SU-DHL-6 (cell line): ENCODE data around the gene PSEN2.

Experiments used
- H2AFZ ChIP-seq: fragments of 200-600 bp; sonication (generic); 2 replicates; pipeline ENCODE4 v1.6.1; 2014; ENCODE audit warnings: low read depth, mild to moderate bottlenecking, moderate library complexity, mixed read lengths, antibody characterized with exemption, low read length; ENCODE audit not compliant: severe bottlenecking
- H3F3A ChIP-seq: fragments of 200-600 bp; shearing (Covaris generic); 2 replicates; pipeline ENCODE4 v1.6.0; 2016; ENCODE audit warnings: antibody characterized with exemption, mild to moderate bottlenecking; ENCODE audit not compliant: insufficient read depth
- H3K27ac ChIP-seq: fragments of 200-600 bp; sonication (generic); 2 replicates; pipeline ENCODE4 v1.5.1; 2016; ENCODE audit warnings: low read depth, mild to moderate bottlenecking, low read length, moderate library complexity, mixed read lengths
- H3K27me3 ChIP-seq: fragments of 200-600 bp; sonication (generic), shearing (Covaris generic); 2 replicates; pipeline ENCODE4 v1.6.0; 2014; ENCODE audit warnings: mild to moderate bottlenecking, low read length
- H3K36me3 ChIP-seq: fragments of 200-600 bp; sonication (generic); 2 replicates; pipeline ENCODE4 v1.6.1; 2014; ENCODE audit warnings: mild to moderate bottlenecking, low read length, mixed read lengths
- H3K4me2 ChIP-seq: fragments of 300-600, 200-600 bp; shearing (Covaris generic), sonication (generic); 2 replicates; pipeline ENCODE4 v1.6.0; 2014; ENCODE audit warnings: low read length, low read depth, mild to moderate bottlenecking; ENCODE audit not compliant: poor library complexity, severe bottlenecking
- H3K4me3 ChIP-seq: fragments of 200-600 bp; sonication (generic); 2 replicates; pipeline ENCODE4 v1.5.1; 2014; ENCODE audit warnings: antibody characterized with exemption, low read length, mild to moderate bottlenecking, mixed read lengths; ENCODE audit not compliant: insufficient read depth, poor library complexity, severe bottlenecking
- H3K79me2 ChIP-seq: fragments of 200-600 bp; sonication (generic); 2 replicates; pipeline ENCODE4 v1.6.1; 2014; ENCODE audit warnings: mild to moderate bottlenecking, low read length, moderate library complexity; ENCODE audit not compliant: insufficient read depth
- H3K9ac ChIP-seq: fragments of 200-600 bp; sonication (generic); 2 replicates; pipeline ENCODE4 v1.7.0; 2014; ENCODE audit warnings: mild to moderate bottlenecking, low read length
- H3K9me2 ChIP-seq: fragments of 200-600 bp; sonication (generic); replicated peaks from 2 replicates; pipeline ENCODE4 v1.6.1; 2014; ENCODE audit warnings: low read length; ENCODE audit not compliant: insufficient read depth
- H3K9me3 ChIP-seq: fragments of 200-600 bp; sonication (generic); 2 replicates; pipeline ENCODE4 v1.6.1; 2014; ENCODE audit warnings: low read length, mixed read lengths; ENCODE audit not compliant: insufficient read depth
- H4K20me1 ChIP-seq: fragments of 200-600 bp; sonication (generic); 2 replicates; pipeline ENCODE4 v1.6.1; 2014; ENCODE audit warnings: low read depth, mild to moderate bottlenecking, antibody characterized with exemption, low read length, moderate library complexity, mixed read lengths
- EZH2phosphoT487 ChIP-seq: fragments of 200-600 bp; sonication (generic), shearing (Covaris generic); conservative IDR thresholded peaks from 2 replicates; pipeline ENCODE4 v1.6.1; 2018; ENCODE audit warnings: mild to moderate bottlenecking, antibody characterized with exemption, low read length, moderate library complexity, mixed read lengths
- TF ChIP-seq, protein P1 (sequence below): fragments of 200-600 bp; sonication (generic); IDR thresholded peaks from one replicate; pipeline ENCODE4 v1.5.1; 2017; ENCODE audit warnings: antibody characterized with exemption, mild to moderate bottlenecking, low read length, moderate library complexity; ENCODE audit not compliant: insufficient read depth, poor library complexity, severe bottlenecking

Gene PSEN2

DNA sequence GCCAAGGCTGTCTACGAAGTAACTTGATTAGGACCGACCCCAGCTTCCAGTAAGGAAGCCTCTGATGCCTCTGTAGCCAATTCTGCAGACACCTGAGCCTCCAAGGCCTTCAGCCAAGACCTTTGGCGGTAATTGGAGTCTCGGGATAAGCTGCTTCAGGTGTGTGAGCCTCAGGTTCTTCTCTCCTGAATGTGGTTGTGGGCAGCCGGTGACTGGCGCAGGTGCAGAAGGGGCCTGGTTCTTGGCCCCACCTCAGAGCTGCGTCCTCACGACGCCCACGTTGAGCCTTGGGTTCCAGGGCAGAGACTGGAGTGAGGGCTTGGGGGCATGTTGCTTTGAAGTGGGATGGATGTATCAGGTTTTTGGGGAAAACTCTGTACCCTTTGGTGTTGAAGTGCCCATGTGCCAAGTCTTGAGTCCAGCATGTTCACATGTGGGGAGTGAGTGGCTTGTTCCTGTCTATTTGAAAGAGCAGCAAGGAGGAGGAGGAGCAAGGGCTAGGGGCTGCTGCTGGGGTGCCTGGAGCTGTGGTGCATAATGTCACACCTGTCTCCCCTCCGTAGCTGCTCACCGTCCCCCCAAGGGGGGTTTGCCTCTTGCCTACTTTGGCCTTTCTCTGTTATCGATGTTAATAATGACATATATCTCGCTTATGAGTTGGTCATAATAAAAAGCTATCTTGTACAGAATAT is 1.4 kb downstream of the PSEN2 start:
- Histone ChIP-seq H3K9me3 (no peaks in the 10 kb centered on the region), H3K9ac (no peak overlapping the region), H4K20me1 (no peaks in the 10 kb centered on the region), H3K9me2 (no peaks in the 10 kb centered on the region), H3K27ac (no peak overlapping the region), H3K4me2 (no peak overlapping the region), H3K4me3 (no peak overlapping the region), H3K79me2 (no peaks in the 10 kb centered on the region), H2AFZ (no peak overlapping the region), H3K36me3 (no peaks in the 10 kb centered on the region), H3K27me3 (no peaks in the 10 kb centered on the region), H3F3A (no peaks in the 10 kb centered on the region)
- TF ChIP-seq, protein P1, sequence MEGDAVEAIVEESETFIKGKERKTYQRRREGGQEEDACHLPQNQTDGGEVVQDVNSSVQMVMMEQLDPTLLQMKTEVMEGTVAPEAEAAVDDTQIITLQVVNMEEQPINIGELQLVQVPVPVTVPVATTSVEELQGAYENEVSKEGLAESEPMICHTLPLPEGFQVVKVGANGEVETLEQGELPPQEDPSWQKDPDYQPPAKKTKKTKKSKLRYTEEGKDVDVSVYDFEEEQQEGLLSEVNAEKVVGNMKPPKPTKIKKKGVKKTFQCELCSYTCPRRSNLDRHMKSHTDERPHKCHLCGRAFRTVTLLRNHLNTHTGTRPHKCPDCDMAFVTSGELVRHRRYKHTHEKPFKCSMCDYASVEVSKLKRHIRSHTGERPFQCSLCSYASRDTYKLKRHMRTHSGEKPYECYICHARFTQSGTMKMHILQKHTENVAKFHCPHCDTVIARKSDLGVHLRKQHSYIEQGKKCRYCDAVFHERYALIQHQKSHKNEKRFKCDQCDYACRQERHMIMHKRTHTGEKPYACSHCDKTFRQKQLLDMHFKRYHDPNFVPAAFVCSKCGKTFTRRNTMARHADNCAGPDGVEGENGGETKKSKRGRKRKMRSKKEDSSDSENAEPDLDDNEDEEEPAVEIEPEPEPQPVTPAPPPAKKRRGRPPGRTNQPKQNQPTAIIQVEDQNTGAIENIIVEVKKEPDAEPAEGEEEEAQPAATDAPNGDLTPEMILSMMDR = no peak
- no peak for TF ChIP-seq EZH2phosphoT487

DNA sequence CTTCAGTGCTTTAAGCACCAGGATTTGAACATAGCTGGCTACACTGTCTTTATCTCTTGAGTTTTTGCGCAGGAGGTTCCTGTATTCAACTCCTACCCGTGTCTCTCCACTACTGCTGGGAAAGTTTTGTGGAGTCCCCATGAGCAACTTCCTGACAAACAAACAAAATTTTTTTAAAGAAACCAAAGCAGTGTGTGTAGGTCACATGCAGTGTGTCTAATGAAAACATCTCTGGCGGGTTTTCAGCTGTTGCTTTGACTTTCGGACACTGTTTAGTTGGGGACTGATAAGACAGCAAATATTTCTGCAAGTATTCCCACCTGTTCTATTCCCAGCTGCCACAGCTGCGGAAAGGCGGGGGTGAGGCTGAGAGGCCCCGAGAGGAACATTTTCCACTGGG is 2.0 kb downstream of the PSEN2 start:
- no peaks in the 10 kb centered on the region for H3K9me2 ChIP-seq
- no peaks in the 10 kb centered on the region for H4K20me1 ChIP-seq
- no peaks in the 10 kb centered on the region for H3K27me3 ChIP-seq
- no peak overlapping the region for H3K4me3 ChIP-seq
- H3K9ac ChIP-seq = no peak overlapping the region
- no peaks in the 10 kb centered on the region for H3K79me2 ChIP-seq
- H2AFZ ChIP-seq = no peak overlapping the region
- TF ChIP-seq EZH2phosphoT487 = no peak
- TF ChIP-seq, protein P1 = no peak
- H3K4me2 ChIP-seq = no peak overlapping the region
- no peaks in the 10 kb centered on the region for H3K36me3 ChIP-seq
- no peaks in the 10 kb centered on the region for H3K9me3 ChIP-seq
- H3K27ac ChIP-seq = no peak overlapping the region
- no peaks in the 10 kb centered on the region for H3F3A ChIP-seq

DNA sequence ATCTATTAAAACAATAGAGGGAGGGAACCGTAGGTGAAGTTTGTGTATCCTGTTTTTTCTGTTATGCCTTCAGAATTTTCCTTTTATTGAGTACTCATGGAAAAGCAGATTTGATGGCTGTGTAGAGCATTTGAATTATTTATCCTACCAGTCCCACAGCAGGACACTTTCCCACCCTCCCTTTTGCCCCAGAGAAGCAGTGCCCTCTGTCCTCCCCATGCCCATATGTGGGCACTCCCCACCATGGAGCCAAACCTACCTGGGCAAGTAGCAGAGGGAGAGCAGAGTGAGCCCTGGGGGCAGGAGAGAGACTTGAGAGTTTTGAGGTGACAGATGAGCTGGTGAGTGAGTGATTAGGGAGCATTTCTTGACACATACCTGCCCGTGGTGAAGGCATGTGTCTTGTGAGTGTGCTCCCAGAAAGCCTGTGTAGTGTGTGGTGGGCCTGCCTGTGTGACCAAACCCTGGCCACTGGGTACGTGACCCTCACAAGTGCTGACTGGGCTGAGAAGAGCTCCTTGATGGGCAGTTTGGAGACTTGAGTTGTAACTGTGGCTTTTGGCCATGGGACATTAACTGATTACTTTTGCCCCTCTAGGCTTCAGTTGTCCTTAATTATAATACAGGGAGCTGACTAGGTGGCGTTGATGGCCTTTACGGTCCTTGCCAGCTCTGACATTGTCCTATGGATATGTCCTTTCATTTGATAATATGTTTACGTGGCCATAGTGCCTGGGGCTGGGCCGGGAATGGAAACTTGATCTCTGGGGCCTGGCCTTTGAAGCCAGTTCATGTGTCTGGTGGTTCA is 3.6 kb downstream of the PSEN2 start:
- H3K27me3 ChIP-seq = no peaks in the 10 kb centered on the region
- no peak overlapping the region for H3K4me2 ChIP-seq
- no peak overlapping the region for H2AFZ ChIP-seq
- H3K9me2 ChIP-seq = no peaks in the 10 kb centered on the region
- H3K4me3 ChIP-seq = no peak overlapping the region
- H3K36me3 ChIP-seq = no peaks in the 10 kb centered on the region
- no peak overlapping the region for H3K9ac ChIP-seq
- TF ChIP-seq, protein P1 = no peak
- no peak for TF ChIP-seq EZH2phosphoT487
- no peaks in the 10 kb centered on the region for H3K9me3 ChIP-seq
- no peaks in the 10 kb centered on the region for H3K79me2 ChIP-seq
- H4K20me1 ChIP-seq = no peaks in the 10 kb centered on the region
- no peaks in the 10 kb centered on the region for H3F3A ChIP-seq
- H3K27ac ChIP-seq = no peak overlapping the region
